ENCODE measurements around the gene OR5B17.
"Not testable (repeated sequence)": the region's sequence is repeated elsewhere in the genome, so short reads cannot be mapped to it uniquely, and the experiment has no call there.

OR5B17 gene

GRCh38 chr11:58358969-58359368 is at the start of gene OR5B17:
Gene OR5B17, minus strand, starts transcription at chr11:58359069. Its CDS starts 0 bp downstream, at chr11:58359069.
- DNase-seq = no peak

- DNase-seq = no peak
Observed at GRCh38 chr11:58406774-58407173, 47.9 kb upstream of the OR5B17 start, which contains the start of gene OR5B3. Gene OR5B3, minus strand, starts transcription at chr11:58406874. Its CDS starts 3,465 bp downstream, at chr11:58403409.

- not testable (repeated sequence) for DNase-seq
Observed at GRCh38 chr11:58399622-58400021, 40.8 kb upstream of the OR5B17 start.

GRCh38 chr11:58395581-58395980 is 36.7 kb upstream of the OR5B17 start:
- no peak for DNase-seq

GRCh38 chr11:58394195-58394594 is 35.3 kb upstream of the OR5B17 start:
- no peak for DNase-seq

- no peak for DNase-seq
Observed at GRCh38 chr11:58392746-58393145, 33.9 kb upstream of the OR5B17 start.

- no peak for DNase-seq
Observed at GRCh38 chr11:58391879-58392278, 33.0 kb upstream of the OR5B17 start.

- DNase-seq = no peak
Observed at GRCh38 chr11:58390551-58391063, 31.7 kb upstream of the OR5B17 start.

GRCh38 chr11:58354727-58355126 is 4.1 kb downstream of the OR5B17 start:
- DNase-seq = no peak

- no peak for DNase-seq
Observed at GRCh38 chr11:58345204-58345603, 13.7 kb downstream of the OR5B17 start.

GRCh38 chr11:58334708-58335107 is 24.2 kb downstream of the OR5B17 start:
- no peak for DNase-seq

GRCh38 chr11:58330861-58331260 is 28.0 kb downstream of the OR5B17 start:
- DNase-seq = no peak

- DNase-seq = no peak
Observed at GRCh38 chr11:58318532-58318931, 40.3 kb downstream of the OR5B17 start.

GRCh38 chr11:58316142-58316541 is 42.7 kb downstream of the OR5B17 start:
- DNase-seq = no peak
